KMS-11 (cell line): Measurements from ENCODE around the gene KATNAL1.

Experiments
- H2AFZ ChIP-seq: fragments of 200-600 bp; sonication (generic); 2 replicates; pipeline ENCODE4 v1.6.1; 2016; ENCODE audit warnings: antibody characterized with exemption, mixed run types, low read depth
- H3K27ac ChIP-seq: fragments of 200-600 bp; sonication (generic); 2 replicates; pipeline ENCODE4 v1.6.1; 2016; ENCODE audit warnings: mild to moderate bottlenecking, mixed run types
- H3K27me3 ChIP-seq: fragments of 200-600 bp; sonication (generic); 2 replicates; pipeline ENCODE4 v1.6.1; 2017; ENCODE audit warnings: mild to moderate bottlenecking, low read depth, mixed run types, moderate library complexity; ENCODE audit not compliant: insufficient read depth
- H3K36me3 ChIP-seq: fragments of 200-600 bp; sonication (generic); 2 replicates; pipeline ENCODE4 v1.6.1; 2017; ENCODE audit warnings: mild to moderate bottlenecking, mixed run types; ENCODE audit not compliant: insufficient read depth
- H3K4me1 ChIP-seq: fragments of 200-600 bp; sonication (generic); 2 replicates; pipeline ENCODE4 v1.6.1; 2016; ENCODE audit warnings: mild to moderate bottlenecking, low read depth, mixed run types; ENCODE audit not compliant: poor library complexity, severe bottlenecking
- H3K4me2 ChIP-seq: fragments of 200-600 bp; sonication (generic); 2 replicates; pipeline ENCODE4 v1.7.0; 2016; ENCODE audit warnings: mild to moderate bottlenecking, mixed run types
- H3K4me3 ChIP-seq: fragments of 200-600 bp; sonication (generic); IDR thresholded peaks from 2 replicates; pipeline ENCODE4 v1.6.1; 2017; ENCODE audit warnings: low read depth, low read length, mixed read lengths; ENCODE audit not compliant: insufficient read depth
- H3K79me2 ChIP-seq: fragments of 200-600 bp; sonication (generic); 2 replicates; pipeline ENCODE4 v1.6.1; 2016; ENCODE audit warnings: low read depth, mixed run types; ENCODE audit not compliant: insufficient read depth
- H3K9ac ChIP-seq: fragments of 200-600 bp; sonication (generic); 2 replicates; pipeline ENCODE4 v1.6.1; 2016; ENCODE audit warnings: mild to moderate bottlenecking, mixed run types
- H4K20me1 ChIP-seq: fragments of 200-600 bp; sonication (generic); 2 replicates; pipeline ENCODE4 v1.6.1; 2016; ENCODE audit warnings: mild to moderate bottlenecking, mixed run types; ENCODE audit not compliant: insufficient read depth
- CTCF ChIP-seq: fragments of 200-600 bp; sonication (generic); conservative IDR thresholded peaks from 2 replicates; pipeline ENCODE4 v1.6.1; 2017; ENCODE audit warnings: low read depth, mild to moderate bottlenecking, antibody characterized with exemption, low read length, moderate library complexity, mixed read lengths

The KATNAL1 gene

GRCh38 chr13:30172593-30173302 is 134.6 kb downstream of the KATNAL1 start:
- Histone ChIP-seq H3K79me2 (no peaks in the 10 kb centered on the region), H2AFZ (no peak overlapping the region), H4K20me1 (no peaks in the 10 kb centered on the region), H3K4me3 (no peak overlapping the region), H3K4me1 (no peaks in the 10 kb centered on the region), H3K27me3 (no peaks in the 10 kb centered on the region), H3K36me3 (no peaks in the 10 kb centered on the region), H3K4me2 (no peak overlapping the region), H3K27ac (no peak overlapping the region), H3K9ac (no peak overlapping the region)
- no peak for TF ChIP-seq CTCF

DNA sequence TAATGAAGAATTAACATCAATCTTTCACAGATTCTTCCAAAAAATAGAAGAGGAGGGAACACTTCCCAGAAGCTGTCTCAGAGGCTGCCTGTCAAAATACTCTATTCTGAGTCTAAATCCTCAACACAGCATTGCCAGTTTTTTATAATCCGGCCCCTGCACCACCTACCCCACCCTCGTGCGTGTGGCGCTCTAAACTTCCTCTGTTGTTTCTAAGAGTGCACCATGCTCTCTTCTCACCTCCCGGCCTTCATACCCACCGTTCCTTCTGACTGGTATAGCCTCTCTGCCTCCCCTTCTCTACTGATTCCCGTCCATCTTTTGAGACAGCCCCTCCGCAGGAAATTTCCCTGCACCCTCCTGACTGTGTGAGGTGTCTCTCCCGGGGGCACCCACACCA is 136.8 kb downstream of the KATNAL1 start:
- Histone ChIP-seq H3K4me2 (no peak overlapping the region), H3K4me1 (no peaks in the 10 kb centered on the region), H4K20me1 (no peaks in the 10 kb centered on the region), H3K36me3 (no peaks in the 10 kb centered on the region), H2AFZ (no peak overlapping the region), H3K27me3 (no peaks in the 10 kb centered on the region), H3K27ac (no peak overlapping the region), H3K4me3 (no peak overlapping the region), H3K79me2 (no peaks in the 10 kb centered on the region), H3K9ac (no peak overlapping the region)
- no peak for TF ChIP-seq CTCF

- H3K27me3 ChIP-seq = no peaks in the 10 kb centered on the region
- H3K79me2 ChIP-seq = no peaks in the 10 kb centered on the region
- H3K4me3 ChIP-seq = no peak overlapping the region
- no peak overlapping the region for H3K4me2 ChIP-seq
- no peaks in the 10 kb centered on the region for H3K36me3 ChIP-seq
- no peaks in the 10 kb centered on the region for H3K4me1 ChIP-seq
- no peaks in the 10 kb centered on the region for H4K20me1 ChIP-seq
- no peak overlapping the region for H3K9ac ChIP-seq
- H3K27ac ChIP-seq = no peak overlapping the region
- TF ChIP-seq CTCF = no peak
- H2AFZ ChIP-seq = no peak overlapping the region
Measured at GRCh38 chr13:30169442-30169841, 137.9 kb downstream of the KATNAL1 start.

- Histone ChIP-seq H2AFZ (no peak overlapping the region), H4K20me1 (no peaks in the 10 kb centered on the region), H3K4me1 (no peaks in the 10 kb centered on the region), H3K27ac (no peak overlapping the region), H3K4me3 (no peak overlapping the region), H3K9ac (no peak overlapping the region), H3K4me2 (no peak overlapping the region), H3K27me3 (no peaks in the 10 kb centered on the region), H3K79me2 (no peaks in the 10 kb centered on the region), H3K36me3 (no peaks in the 10 kb centered on the region)
- no peak for TF ChIP-seq CTCF
Measured at GRCh38 chr13:30165796-30166195, 141.6 kb downstream of the KATNAL1 start.
